ENCODE data around the gene RNU1-3. TPM values are rescaled to one million over a fixed set of nuclear protein-coding genes. Genes with fewer than 3 reads are reported as not detected.

Gene RNU1-3

Small RNAs within 50 kb of the gene (small RNA-seq; reads per million reads assigned to genes)
- gene RNU1-3 (ENCODE audit: low read depth): not detected

All from mesenchymal stem cell (in vitro differentiated cells and primary cell).